Mesendoderm (in vitro differentiated cells): Measurements from ENCODE around the gene BTBD7.
A peak's percentile ranks its signal among the peaks of the same experiment; 100 is the strongest.

Experiments used
- DNase-seq: peaks from one replicate; pipeline ENCODE4 v3.0.0; 2013
- H2AK5ac ChIP-seq: 2 replicates; pipeline ENCODE4 v1.6.1; 2013; ENCODE audit warnings: low read length, inconsistent platforms
- H2BK120ac ChIP-seq: 2 replicates; pipeline ENCODE4 v1.6.1; 2013; ENCODE audit warnings: low read depth, mild to moderate bottlenecking, low read length, moderate library complexity, mixed read lengths
- H2BK15ac ChIP-seq: replicated peaks from 2 replicates; pipeline ENCODE4 v1.6.1; 2013; ENCODE audit warnings: low read depth, mild to moderate bottlenecking, moderate library complexity
- H2BK5ac ChIP-seq: 2 replicates; pipeline ENCODE4 v1.6.1; 2013; ENCODE audit warnings: low read length, inconsistent platforms
- H3K18ac ChIP-seq: 2 replicates; pipeline ENCODE4 v1.6.1; 2013; ENCODE audit warnings: mild to moderate bottlenecking, low read length, mixed read lengths
- H3K23ac ChIP-seq: one replicate; pipeline ENCODE4 v1.6.1; 2013; ENCODE audit warnings: low read length
- H3K27ac ChIP-seq: 2 replicates; pipeline ENCODE4 v1.5.1; 2013; ENCODE audit warnings: low read depth, mild to moderate bottlenecking, inconsistent platforms, low read length, moderate library complexity
- H3K27me3 ChIP-seq: 2 replicates; pipeline ENCODE4 v1.6.1; 2013; ENCODE audit warnings: low read length, control low read depth, mild to moderate bottlenecking, inconsistent platforms; ENCODE audit not compliant: insufficient read depth, poor library complexity
- H3K36me3 ChIP-seq: 2 replicates; pipeline ENCODE4 v1.6.1; 2013; ENCODE audit warnings: low read length, inconsistent platforms; ENCODE audit not compliant: control insufficient read depth, insufficient read depth
- H3K4ac ChIP-seq: one replicate; pipeline ENCODE4 v1.6.1; 2013; ENCODE audit warnings: low read depth, mild to moderate bottlenecking, low read length, moderate library complexity
- H3K4me1 ChIP-seq: 2 replicates; pipeline ENCODE4 v1.6.1; 2013; ENCODE audit warnings: low read depth, low read length, inconsistent platforms; ENCODE audit not compliant: control insufficient read depth
- H3K4me2 ChIP-seq: 2 replicates; pipeline ENCODE4 v1.6.1; 2013; ENCODE audit warnings: low read length
- H3K4me3 ChIP-seq: 2 replicates; pipeline ENCODE4 v1.5.1; 2013; ENCODE audit warnings: mild to moderate bottlenecking, low read length
- H3K56ac ChIP-seq: one replicate; pipeline ENCODE4 v1.6.1; 2013; ENCODE audit warnings: low read length
- H3K79me1 ChIP-seq: 2 replicates; pipeline ENCODE4 v1.6.1; 2013; ENCODE audit warnings: low read length, inconsistent platforms
- H3K79me2 ChIP-seq: 2 replicates; pipeline ENCODE4 v1.6.1; 2013; ENCODE audit warnings: mild to moderate bottlenecking, low read length; ENCODE audit not compliant: control insufficient read depth, insufficient read depth
- H3K9ac ChIP-seq: 2 replicates; pipeline ENCODE4 v1.6.1; 2013; ENCODE audit warnings: low read length, inconsistent platforms
- H4K5ac ChIP-seq: one replicate; pipeline ENCODE4 v1.6.1; 2013; ENCODE audit warnings: low read length
- H4K8ac ChIP-seq: one replicate; pipeline ENCODE4 v1.6.1; 2013; ENCODE audit warnings: low read depth, mild to moderate bottlenecking, control low read depth, low read length, moderate library complexity
- WGBS: extraction: QIAGEN DNeasy Blood & Tissue Kit; methylation state at CpG from one replicate; pipeline ENCODE4 v1.1.7; 2013; ENCODE audit warnings: low lambda C conversion rate, missing lambda C conversion rate; ENCODE audit not compliant: insufficient coverage; ENCODE audit errors: extremely low coverage; 5-methylcytosine and 5-hydroxymethylcytosine counted together

The BTBD7 gene

DNA sequence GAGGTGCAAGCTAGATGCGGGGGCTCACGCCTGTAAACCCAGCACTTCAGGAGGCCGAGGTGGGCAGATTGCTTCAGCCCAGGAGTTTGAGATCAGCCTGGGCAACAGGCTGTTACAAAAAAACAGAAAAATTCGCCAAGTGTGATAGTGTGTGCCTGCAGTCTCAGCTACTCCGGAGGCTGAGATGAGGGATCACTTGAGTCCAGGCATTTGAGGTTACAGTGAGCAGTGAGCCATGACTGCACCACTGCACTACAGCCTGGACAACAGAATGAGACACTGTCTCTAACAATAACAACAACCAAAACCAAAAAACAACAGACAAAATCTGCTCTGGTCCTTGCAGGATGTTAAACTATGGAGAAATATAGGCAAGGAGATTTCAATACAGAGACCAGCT lies 13.9 kb downstream of the BTBD7 start:
- peaks cover 45% of the 10 kb centered on the region for H3K79me2 ChIP-seq
- H3K4ac ChIP-seq = no peak overlapping the region
- no peaks in the 10 kb centered on the region for H3K27me3 ChIP-seq
- peak overlapping the region; percentile 3 for H3K18ac ChIP-seq
- peaks cover 2% of the 10 kb centered on the region for H3K4me1 ChIP-seq
- H3K4me3 ChIP-seq = no peak overlapping the region
- no peak overlapping the region for H3K23ac ChIP-seq
- no peak overlapping the region for H3K9ac ChIP-seq
- H4K8ac ChIP-seq = no peak overlapping the region
- WGBS = no CpG with 5 or more reads among the region's 5 CpGs
- no peaks in the 10 kb centered on the region for H3K36me3 ChIP-seq
- H2BK5ac ChIP-seq = no peak overlapping the region
- H2BK120ac ChIP-seq = no peak overlapping the region
- no peak overlapping the region for H2BK15ac ChIP-seq
- peak overlapping the region; percentile 25 for H3K56ac ChIP-seq
- no peak overlapping the region for H4K5ac ChIP-seq
- H3K4me2 ChIP-seq = no peak overlapping the region
- no peak overlapping the region for H3K27ac ChIP-seq
- no peak overlapping the region for H2AK5ac ChIP-seq
- no peak for DNase-seq
- H3K79me1 ChIP-seq = peaks cover 7% of the 10 kb centered on the region

DNA sequence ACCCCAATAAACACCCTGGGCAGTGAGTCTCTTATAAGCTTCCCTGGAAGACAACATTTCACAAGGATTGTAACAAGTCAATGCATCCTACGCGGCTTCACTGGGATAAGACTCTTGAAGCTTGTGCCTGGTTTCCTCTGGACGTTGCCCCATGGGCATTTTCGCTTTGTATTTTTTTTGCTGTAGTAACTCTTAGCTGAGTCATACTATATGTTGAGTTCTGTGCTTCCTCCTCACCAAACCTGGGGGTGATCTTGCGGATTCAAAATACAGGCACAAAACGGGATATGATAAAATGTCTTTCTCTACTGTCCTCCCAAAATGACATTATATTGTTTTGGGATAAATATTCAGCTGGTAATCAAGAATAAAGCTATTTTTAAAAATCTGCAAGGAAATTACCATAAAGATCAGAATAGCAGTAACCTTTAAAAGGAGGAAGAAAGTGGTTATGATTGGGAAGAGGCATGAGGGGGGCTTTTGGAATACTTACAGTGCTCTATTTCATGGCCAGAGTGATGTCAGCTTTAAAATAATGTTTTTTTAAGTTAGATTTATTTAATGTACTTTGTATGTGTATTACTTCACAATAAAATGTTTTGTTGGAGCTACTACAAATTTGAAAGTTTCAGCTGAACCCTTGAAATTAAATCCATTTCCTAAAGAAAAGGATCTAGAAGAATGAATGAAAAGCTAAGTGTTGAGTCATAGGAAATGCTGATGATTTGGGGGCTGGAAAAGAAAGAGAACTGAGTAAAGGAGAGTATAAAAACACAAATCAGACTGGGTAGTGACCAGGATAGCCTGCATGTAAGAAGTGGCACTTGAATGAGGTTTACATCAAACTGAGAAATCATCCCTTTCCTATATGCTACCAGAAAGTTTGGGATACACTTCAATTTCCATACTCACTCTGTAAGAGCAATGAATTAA lies 14.7 kb downstream of the BTBD7 start:
- no peak overlapping the region for H2BK120ac ChIP-seq
- H3K4me3 ChIP-seq = no peak overlapping the region
- WGBS = no CpG with 5 or more reads among the region's 6 CpGs
- no peak overlapping the region for H3K4me2 ChIP-seq
- H3K4me1 ChIP-seq = peaks cover 2% of the 10 kb centered on the region
- H3K36me3 ChIP-seq = no peaks in the 10 kb centered on the region
- peaks cover 7% of the 10 kb centered on the region for H3K79me1 ChIP-seq
- H3K9ac ChIP-seq = no peak overlapping the region
- no peak overlapping the region for H2BK5ac ChIP-seq
- H3K27me3 ChIP-seq = no peaks in the 10 kb centered on the region
- peaks cover 45% of the 10 kb centered on the region for H3K79me2 ChIP-seq
- H2AK5ac ChIP-seq = no peak overlapping the region
- H3K23ac ChIP-seq = no peak overlapping the region
- H4K5ac ChIP-seq = no peak overlapping the region
- no peak overlapping the region for H3K56ac ChIP-seq
- DNase-seq = peak; percentile 55
- no peak overlapping the region for H4K8ac ChIP-seq
- no peak overlapping the region for H3K18ac ChIP-seq
- H3K4ac ChIP-seq = no peak overlapping the region
- no peak overlapping the region for H2BK15ac ChIP-seq
- peak overlapping the region; percentile 5 for H3K27ac ChIP-seq

DNA sequence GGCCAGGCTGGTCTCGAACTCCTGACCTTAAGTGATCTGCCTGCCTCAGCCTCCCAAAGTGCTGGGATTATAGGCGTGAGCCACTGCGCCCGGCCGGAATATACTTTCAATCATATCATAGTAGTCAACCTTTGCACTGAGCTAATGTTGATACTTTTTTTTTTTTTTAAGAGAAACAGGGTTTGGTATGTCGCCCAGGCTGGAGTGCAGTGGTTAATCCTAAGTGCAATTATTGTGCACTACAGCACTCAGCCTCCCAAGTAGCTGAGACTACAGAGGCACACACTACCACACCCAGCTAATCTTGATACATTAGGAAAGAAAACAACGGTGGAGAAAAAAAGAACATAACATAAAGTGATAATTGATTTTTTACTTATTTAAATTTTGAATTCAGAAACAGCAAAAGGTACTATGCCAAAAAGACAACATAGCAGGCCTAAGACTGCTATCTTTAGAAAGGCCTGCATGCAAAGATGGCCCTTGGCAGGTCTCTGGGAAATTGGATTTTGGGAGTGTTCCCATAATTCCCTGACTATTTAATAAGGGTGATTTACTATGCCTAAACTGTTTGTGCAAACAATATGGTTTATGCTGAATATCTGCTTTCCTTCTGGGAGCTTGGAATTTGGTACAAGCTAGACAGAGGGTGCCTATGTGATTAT lies 15.5 kb downstream of the BTBD7 start:
- no peak overlapping the region for H3K4me2 ChIP-seq
- H3K4me1 ChIP-seq = peaks cover 2% of the 10 kb centered on the region
- no peaks in the 10 kb centered on the region for H3K27me3 ChIP-seq
- H4K5ac ChIP-seq = no peak overlapping the region
- peaks cover 45% of the 10 kb centered on the region for H3K79me2 ChIP-seq
- H3K18ac ChIP-seq = no peak overlapping the region
- no peak for DNase-seq
- no peaks in the 10 kb centered on the region for H3K36me3 ChIP-seq
- H4K8ac ChIP-seq = no peak overlapping the region
- H2AK5ac ChIP-seq = no peak overlapping the region
- H2BK5ac ChIP-seq = no peak overlapping the region
- no peak overlapping the region for H2BK15ac ChIP-seq
- no peak overlapping the region for H3K4ac ChIP-seq
- no peak overlapping the region for H2BK120ac ChIP-seq
- peaks cover 9% of the 10 kb centered on the region for H3K79me1 ChIP-seq
- H3K27ac ChIP-seq = peak overlapping the region; percentile 5
- H3K56ac ChIP-seq = no peak overlapping the region
- H3K23ac ChIP-seq = no peak overlapping the region
- no CpG with 5 or more reads among the region's 7 CpGs for WGBS
- H3K4me3 ChIP-seq = no peak overlapping the region
- no peak overlapping the region for H3K9ac ChIP-seq

DNA sequence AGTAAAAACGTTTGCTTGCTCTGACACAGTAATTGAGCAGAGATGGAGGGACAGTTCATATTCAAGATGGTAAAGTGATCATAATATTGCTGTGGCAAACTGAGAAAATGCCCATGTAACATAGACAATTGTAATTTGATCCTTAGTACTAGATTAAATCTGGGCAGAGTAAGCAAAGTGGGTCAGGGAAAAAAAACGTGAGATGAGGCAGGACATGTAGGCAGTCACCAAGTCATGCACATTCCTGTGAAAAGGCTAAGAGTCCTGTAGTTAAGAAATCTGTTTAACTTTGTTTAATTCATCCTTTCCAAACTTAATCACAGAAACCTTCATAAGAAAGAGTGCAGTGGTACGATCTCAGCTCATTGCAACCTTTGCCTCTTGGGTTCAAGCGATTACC lies 16.1 kb downstream of the BTBD7 start:
- Histone ChIP-seq H3K4me2 (no peak overlapping the region), H4K5ac (no peak overlapping the region), H2BK5ac (no peak overlapping the region), H3K27ac (no peak overlapping the region), H3K4ac (no peak overlapping the region), H2AK5ac (no peak overlapping the region), H3K27me3 (no peaks in the 10 kb centered on the region), H3K4me1 (peaks cover 2% of the 10 kb centered on the region), H3K23ac (no peak overlapping the region), H3K18ac (no peak overlapping the region), H3K79me2 (peaks cover 41% of the 10 kb centered on the region), H3K56ac (no peak overlapping the region), H3K9ac (no peak overlapping the region), H3K36me3 (no peaks in the 10 kb centered on the region), H3K4me3 (no peak overlapping the region), H3K79me1 (peaks cover 9% of the 10 kb centered on the region), H2BK120ac (no peak overlapping the region), H4K8ac (no peak overlapping the region), H2BK15ac (no peak overlapping the region)
- no peak for DNase-seq
- WGBS = no CpG with 5 or more reads among the region's 4 CpGs

DNA sequence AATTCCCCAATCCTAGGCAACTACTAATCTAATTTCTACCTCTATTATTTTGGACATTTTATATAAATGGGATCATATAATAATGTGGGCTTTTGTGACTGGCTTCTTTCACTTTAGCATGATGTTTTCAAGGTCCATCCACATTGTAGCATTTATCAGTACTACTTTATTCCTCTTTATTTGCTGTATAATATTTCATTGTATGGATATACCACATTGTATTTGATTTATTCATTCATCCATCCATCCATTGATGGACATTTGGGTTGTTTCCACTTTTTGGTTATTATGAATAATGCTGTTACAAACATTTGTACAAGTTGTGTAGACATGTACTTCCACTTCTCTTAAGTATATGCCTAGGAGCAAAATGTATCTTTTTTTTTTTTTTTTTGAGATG lies 17.3 kb downstream of the BTBD7 start:
- no peak overlapping the region for H3K18ac ChIP-seq
- no peak overlapping the region for H3K4me2 ChIP-seq
- no peak overlapping the region for H3K56ac ChIP-seq
- no peak overlapping the region for H4K5ac ChIP-seq
- H3K79me2 ChIP-seq = peaks cover 39% of the 10 kb centered on the region
- no peak overlapping the region for H3K23ac ChIP-seq
- H3K27ac ChIP-seq = no peak overlapping the region
- H3K79me1 ChIP-seq = peaks cover 11% of the 10 kb centered on the region
- no peak overlapping the region for H4K8ac ChIP-seq
- H3K9ac ChIP-seq = no peak overlapping the region
- no peak overlapping the region for H3K4ac ChIP-seq
- no peak overlapping the region for H2BK5ac ChIP-seq
- H3K4me3 ChIP-seq = no peak overlapping the region
- H2BK15ac ChIP-seq = no peak overlapping the region
- no peak overlapping the region for H2AK5ac ChIP-seq
- no peak overlapping the region for H2BK120ac ChIP-seq
- H3K36me3 ChIP-seq = no peaks in the 10 kb centered on the region
- H3K27me3 ChIP-seq = no peaks in the 10 kb centered on the region
- DNase-seq = no peak
- H3K4me1 ChIP-seq = peaks cover 2% of the 10 kb centered on the region
